Loucy (cell line): ENCODE data around the gene OGDHL.

ENCODE experiments used
- H2AFZ ChIP-seq: fragments of 200-600 bp; sonication (generic); 2 replicates; pipeline ENCODE4 v1.6.0; 2016; ENCODE audit warnings: antibody characterized with exemption, mild to moderate bottlenecking, low read length, moderate library complexity
- H3F3A ChIP-seq: fragments of 200-600 bp; 2 replicates; pipeline ENCODE4 v1.6.0; 2016; ENCODE audit warnings: antibody characterized with exemption, low read depth, mild to moderate bottlenecking
- H3K27me3 ChIP-seq: fragments of 200-600 bp; sonication (generic); 2 replicates; pipeline ENCODE4 v1.6.1; 2014; ENCODE audit warnings: low read length, mild to moderate bottlenecking; ENCODE audit not compliant: insufficient read depth, poor library complexity, severe bottlenecking
- H3K36me3 ChIP-seq: fragments of 200-600 bp; sonication (generic); 2 replicates; pipeline ENCODE4 v1.6.1; 2016; ENCODE audit warnings: low read length; ENCODE audit not compliant: insufficient read depth
- H3K4me1 ChIP-seq: fragments of 200-600 bp; sonication (generic); 2 replicates; pipeline ENCODE4 v1.5.1; 2014; ENCODE audit warnings: low read length, mild to moderate bottlenecking; ENCODE audit not compliant: insufficient read depth, poor library complexity, severe bottlenecking
- H3K4me2 ChIP-seq: fragments of 200-600 bp; sonication (generic); 2 replicates; pipeline ENCODE4 v1.6.0; 2014; ENCODE audit warnings: antibody characterized with exemption, low read length, low read depth, mild to moderate bottlenecking; ENCODE audit not compliant: poor library complexity, severe bottlenecking
- H3K4me3 ChIP-seq: fragments of 200-600 bp; sonication (generic); 2 replicates; pipeline ENCODE4 v1.5.1; 2014; ENCODE audit warnings: low read length, mild to moderate bottlenecking, mixed read lengths; ENCODE audit not compliant: poor library complexity, severe bottlenecking
- H3K79me2 ChIP-seq: fragments of 200-600 bp; sonication (generic); 2 replicates; pipeline ENCODE4 v1.6.1; 2014; ENCODE audit warnings: low read length; ENCODE audit not compliant: insufficient read depth
- H3K9ac ChIP-seq: fragments of 200-600 bp; sonication (generic); 2 replicates; pipeline ENCODE4 v1.6.0; 2014; ENCODE audit warnings: mild to moderate bottlenecking, low read depth, low read length, moderate library complexity; ENCODE audit not compliant: poor library complexity, severe bottlenecking
- H3K9me2 ChIP-seq: fragments of 200-600 bp; sonication (generic); replicated peaks from 2 replicates; pipeline ENCODE4 v1.6.1; 2016; ENCODE audit warnings: low read depth, low read length, mixed read lengths
- H3K9me3 ChIP-seq: fragments of 200-600 bp; sonication (generic); 2 replicates; pipeline ENCODE4 v1.6.1; 2014; ENCODE audit warnings: mild to moderate bottlenecking, antibody characterized with exemption, low read length, low read depth; ENCODE audit not compliant: insufficient read depth
- H4K20me1 ChIP-seq: fragments of 200-600 bp; sonication (generic); 2 replicates; pipeline ENCODE4 v1.6.0; 2014; ENCODE audit warnings: antibody characterized with exemption, low read length, mild to moderate bottlenecking; ENCODE audit not compliant: insufficient read depth, poor library complexity, severe bottlenecking
- EZH2phosphoT487 ChIP-seq: fragments of 200-600 bp; IDR thresholded peaks from 2 replicates; pipeline ENCODE4 v1.6.1; 2018; ENCODE audit warnings: antibody characterized with exemption, mild to moderate bottlenecking, moderate library complexity, borderline replicate concordance
- TF ChIP-seq, protein P1 (sequence below): fragments of 200-600 bp; sonication (generic); conservative IDR thresholded peaks from 2 replicates; pipeline ENCODE4 v1.5.1; 2014; ENCODE audit warnings: mild to moderate bottlenecking, antibody characterized with exemption, low read length

Gene OGDHL

DNA sequence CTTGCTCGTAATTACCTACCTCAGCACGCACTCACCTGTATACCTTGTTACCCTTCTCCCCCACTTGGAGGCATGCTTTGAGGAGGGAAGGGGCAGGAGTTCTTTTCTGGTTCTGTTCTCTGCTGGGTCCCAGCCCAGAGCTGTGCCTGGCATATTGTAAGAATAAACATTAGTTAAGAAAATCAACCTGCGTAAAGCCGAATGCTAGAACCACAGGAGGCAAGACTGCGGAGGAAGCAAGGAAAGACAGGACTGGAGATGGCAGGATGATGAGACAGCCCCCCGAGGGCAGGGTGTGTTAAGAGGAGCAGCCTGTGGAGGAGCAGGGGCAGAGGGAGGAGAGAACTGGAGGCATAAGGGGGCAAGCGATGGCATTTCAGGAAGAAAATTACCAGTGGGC, 73.2 kb downstream of the OGDHL start:
- H4K20me1 ChIP-seq: no peaks in the 10 kb centered on the region
- peaks cover 3% of the 10 kb centered on the region; the same call in 1 of the 2 replicates for H3K9me3 ChIP-seq
- H3K4me3 ChIP-seq: no peak overlapping the region
- H2AFZ ChIP-seq: no peak overlapping the region
- no peaks in the 10 kb centered on the region for H3K79me2 ChIP-seq
- H3K4me2 ChIP-seq: no peak overlapping the region
- TF ChIP-seq EZH2phosphoT487: no peak
- TF ChIP-seq, protein P1, sequence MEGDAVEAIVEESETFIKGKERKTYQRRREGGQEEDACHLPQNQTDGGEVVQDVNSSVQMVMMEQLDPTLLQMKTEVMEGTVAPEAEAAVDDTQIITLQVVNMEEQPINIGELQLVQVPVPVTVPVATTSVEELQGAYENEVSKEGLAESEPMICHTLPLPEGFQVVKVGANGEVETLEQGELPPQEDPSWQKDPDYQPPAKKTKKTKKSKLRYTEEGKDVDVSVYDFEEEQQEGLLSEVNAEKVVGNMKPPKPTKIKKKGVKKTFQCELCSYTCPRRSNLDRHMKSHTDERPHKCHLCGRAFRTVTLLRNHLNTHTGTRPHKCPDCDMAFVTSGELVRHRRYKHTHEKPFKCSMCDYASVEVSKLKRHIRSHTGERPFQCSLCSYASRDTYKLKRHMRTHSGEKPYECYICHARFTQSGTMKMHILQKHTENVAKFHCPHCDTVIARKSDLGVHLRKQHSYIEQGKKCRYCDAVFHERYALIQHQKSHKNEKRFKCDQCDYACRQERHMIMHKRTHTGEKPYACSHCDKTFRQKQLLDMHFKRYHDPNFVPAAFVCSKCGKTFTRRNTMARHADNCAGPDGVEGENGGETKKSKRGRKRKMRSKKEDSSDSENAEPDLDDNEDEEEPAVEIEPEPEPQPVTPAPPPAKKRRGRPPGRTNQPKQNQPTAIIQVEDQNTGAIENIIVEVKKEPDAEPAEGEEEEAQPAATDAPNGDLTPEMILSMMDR: no peak
- H3K9ac ChIP-seq: no peak overlapping the region
- no peaks in the 10 kb centered on the region for H3F3A ChIP-seq
- no peaks in the 10 kb centered on the region for H3K9me2 ChIP-seq
- no peaks in the 10 kb centered on the region for H3K4me1 ChIP-seq
- no peaks in the 10 kb centered on the region for H3K36me3 ChIP-seq
- H3K27me3 ChIP-seq: no peaks in the 10 kb centered on the region

DNA sequence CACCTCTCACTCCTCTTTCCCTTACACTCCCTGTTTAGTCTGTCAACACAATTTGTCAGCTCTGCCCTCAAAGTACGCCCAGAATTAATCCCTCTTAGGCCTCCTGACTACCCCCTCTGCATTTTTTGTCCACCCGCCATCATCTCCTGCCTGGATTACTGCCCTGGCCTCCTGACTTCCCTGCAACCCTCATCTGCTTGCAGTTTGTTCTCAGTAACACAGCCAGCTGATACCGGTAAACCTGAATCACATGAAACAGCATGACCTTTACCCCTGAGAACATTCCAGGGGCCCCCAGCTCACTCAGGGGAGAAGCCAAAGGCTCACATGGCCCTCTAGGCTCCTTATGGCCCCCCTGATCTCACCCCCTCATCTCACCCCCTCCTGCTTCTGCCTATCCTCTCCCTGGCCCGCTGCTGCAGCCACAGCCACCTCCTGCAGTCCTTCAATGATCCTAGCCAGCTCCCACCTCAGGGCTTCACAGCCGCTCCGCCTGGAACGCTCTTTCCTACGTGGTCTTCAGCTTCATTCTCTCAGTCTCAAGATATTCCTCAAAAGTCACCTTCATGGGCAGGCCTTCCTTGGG, 73.8 kb downstream of the OGDHL start:
- Histone ChIP-seq H3K9ac (no peak overlapping the region), H3K9me2 (no peaks in the 10 kb centered on the region), H3F3A (no peaks in the 10 kb centered on the region), H3K27me3 (no peaks in the 10 kb centered on the region), H3K9me3 (peaks cover 3% of the 10 kb centered on the region; the same call in 1 of the 2 replicates), H3K36me3 (no peaks in the 10 kb centered on the region), H3K4me3 (no peak overlapping the region), H3K79me2 (no peaks in the 10 kb centered on the region), H3K4me1 (no peaks in the 10 kb centered on the region), H2AFZ (no peak overlapping the region), H4K20me1 (no peaks in the 10 kb centered on the region), H3K4me2 (no peak overlapping the region)
- no peak for TF ChIP-seq EZH2phosphoT487
- TF ChIP-seq, protein P1: no peak

DNA sequence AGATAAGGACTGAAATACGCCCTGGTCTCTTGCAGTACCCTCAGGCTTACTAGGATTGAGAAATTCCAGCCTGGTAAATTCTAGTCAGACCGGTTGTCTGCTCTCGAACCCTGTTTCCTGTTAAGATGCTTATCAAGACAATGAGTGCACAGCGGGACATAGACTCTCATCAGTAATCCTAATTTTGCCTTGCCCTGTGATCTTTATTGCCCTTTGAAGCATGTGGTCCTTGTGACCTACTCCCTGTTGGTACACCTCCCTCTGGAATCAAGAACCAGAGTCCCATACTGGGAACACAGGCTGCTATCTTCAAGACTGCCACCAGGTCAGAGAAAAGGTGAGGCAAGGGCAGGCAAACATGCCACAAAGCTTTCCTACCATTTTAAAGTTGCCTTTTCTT, 75.5 kb downstream of the OGDHL start:
- H3K4me2 ChIP-seq: no peak overlapping the region
- H4K20me1 ChIP-seq: no peaks in the 10 kb centered on the region
- no peaks in the 10 kb centered on the region for H3K36me3 ChIP-seq
- H3K79me2 ChIP-seq: no peaks in the 10 kb centered on the region
- no peaks in the 10 kb centered on the region for H3K9me2 ChIP-seq
- no peak for TF ChIP-seq EZH2phosphoT487
- TF ChIP-seq, protein P1: no peak
- peaks cover 5% of the 10 kb centered on the region; the same call in 1 of the 2 replicates for H3K9me3 ChIP-seq
- no peak overlapping the region for H3K4me3 ChIP-seq
- no peaks in the 10 kb centered on the region for H3F3A ChIP-seq
- H3K4me1 ChIP-seq: no peaks in the 10 kb centered on the region
- H3K9ac ChIP-seq: no peak overlapping the region
- H3K27me3 ChIP-seq: no peaks in the 10 kb centered on the region
- H2AFZ ChIP-seq: no peak overlapping the region
